Thyroid gland (tissue), 4 donors: ENCODE data around the gene SPTBN1. TPM values are rescaled to one million over a fixed set of nuclear protein-coding genes. Genes with fewer than 3 reads are reported as not detected.
A peak's percentile ranks its signal among the peaks of the same experiment; 100 is the strongest.

Source experiments
- DNase-seq, 2 donors: peaks; one replicate each; pipeline ENCODE4 v3.0.0-alpha.2; 2019
- H3K27ac ChIP-seq, 3 donors: fragments of 200-600 bp; sonication (generic); 1 replicate in 2 of 3; 2 replicates in 1 of 3; pipeline ENCODE4 v1.5.1; 2016 to 2019; ENCODE audit warnings: mild to moderate bottlenecking in 1 of 3, moderate library complexity in 1 of 3
- H3K27me3 ChIP-seq: fragments of 200-600 bp; sonication (generic); one replicate; pipeline ENCODE4 v1.5.1; 2019
- H3K36me3 ChIP-seq, 2 donors: fragments of 200-600 bp; sonication (generic); one replicate each; pipeline ENCODE4 v1.5.1; 2016 to 2019
- H3K4me1 ChIP-seq, 2 donors: fragments of 200-600 bp; sonication (generic); one replicate each; pipeline ENCODE4 v1.5.1; 2017 to 2019
- H3K4me3 ChIP-seq, 3 donors: fragments of 200-600 bp; sonication (generic); replicated peaks in 1 of 3; 1 replicate in 2 of 3; 2 replicates in 1 of 3; pipeline ENCODE4 v1.5.1; 2016; ENCODE audit warnings: mild to moderate bottlenecking in 1 of 3
- H3K9me3 ChIP-seq: fragments of 200-600 bp; sonication (generic); one replicate; pipeline ENCODE4 v1.5.1; 2017
- CTCF ChIP-seq, 6 experiments: fragments of 200-600 bp in 3 of 6; fragments of 450-650 bp in 3 of 6; sonication (generic) in 3 of 6; IDR thresholded peaks; one replicate each; pipeline ENCODE4 v1.5.1; 2016 to 2019; ENCODE audit warnings: antibody characterized with exemption in 6 of 6, mild to moderate bottlenecking in 2 of 6, inconsistent platforms in 1 of 6, moderate library complexity in 1 of 6
- POLR2A ChIP-seq, 2 donors: fragments of 450-650 bp; IDR thresholded peaks; one replicate each; pipeline ENCODE4 v1.6.1; 2017; ENCODE audit warnings: antibody characterized with exemption in 2 of 2, mild to moderate bottlenecking in 2 of 2, moderate library complexity in 1 of 2
- WGBS, 2 donors: methylation state at CpG; one replicate each; pipeline ENCODE4 v1.1.5; 2017; 5-methylcytosine and 5-hydroxymethylcytosine counted together
- intact Hi-C: fragments of 100-400 bp; cut with DNase I; formaldehyde crosslinking; loops from one replicate; pipeline ENCODE4 v1.15.1; 2023
- total RNA-seq, 4 donors: library from RNA; depleted of rRNA; stranded (reverse); fragments of >200 nt; gene quantifications; one replicate each; pipeline ENCODE4 v1.2.3, GENCODE V29; 2016

Gene SPTBN1
- total RNA-seq, 4 donors from 2014 or later: 381 to 513 (median 419) TPM

DNA sequence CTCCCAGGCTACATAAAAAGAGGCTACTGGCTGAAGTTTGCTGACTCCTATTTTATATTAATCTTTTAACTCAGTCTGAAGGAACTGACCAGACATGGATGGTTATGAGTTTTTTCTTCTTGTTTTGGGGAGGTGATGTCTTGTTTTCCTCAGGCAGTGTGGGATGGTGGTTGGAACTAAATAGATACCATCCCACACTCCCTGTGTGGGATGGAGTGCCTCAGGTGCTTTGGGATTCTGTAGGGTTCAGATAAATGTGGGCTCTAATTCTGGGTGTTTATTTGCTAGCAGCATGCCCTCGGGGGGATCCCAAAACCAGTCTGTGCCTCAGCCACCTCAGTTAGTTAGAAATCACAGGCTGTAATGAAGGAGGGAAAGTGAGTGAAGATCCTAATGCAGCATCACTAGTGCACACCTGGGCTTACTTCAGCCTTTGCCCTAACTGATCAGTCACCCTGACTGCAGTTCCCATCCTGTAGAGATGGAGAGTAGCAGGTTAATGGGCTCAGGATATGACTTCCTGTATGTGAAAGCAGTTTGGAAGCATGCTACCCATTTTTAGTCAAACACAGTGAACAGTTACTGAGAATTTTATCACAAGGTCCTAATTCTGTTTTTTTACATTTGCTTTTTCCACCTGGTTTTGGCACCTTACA is 132.2 kb downstream of the SPTBN1 start:
- intact Hi-C loops: no loop called here
- Histone ChIP-seq H3K4me3 (no peak overlapping the region), H3K4me1 (peaks cover 14 to 37% of the 10 kb centered on the region in 2 donors), H3K9me3 (no peaks in the 10 kb centered on the region), H3K27me3 (no peaks in the 10 kb centered on the region), H3K27ac (peak overlapping the region in 1 of 3 donors; percentile 40), H3K36me3 (no peaks in the 10 kb centered on the region)
- DNase-seq: no peak
- 67 to 88% methylated on average over 1 of the region's 1 CpG for WGBS, 2 donors
- TF ChIP-seq POLR2A (IDR thresholded peaks at IDR 0.05) (no peak), CTCF (IDR thresholded peaks at IDR 0.05) (no peak)

DNA sequence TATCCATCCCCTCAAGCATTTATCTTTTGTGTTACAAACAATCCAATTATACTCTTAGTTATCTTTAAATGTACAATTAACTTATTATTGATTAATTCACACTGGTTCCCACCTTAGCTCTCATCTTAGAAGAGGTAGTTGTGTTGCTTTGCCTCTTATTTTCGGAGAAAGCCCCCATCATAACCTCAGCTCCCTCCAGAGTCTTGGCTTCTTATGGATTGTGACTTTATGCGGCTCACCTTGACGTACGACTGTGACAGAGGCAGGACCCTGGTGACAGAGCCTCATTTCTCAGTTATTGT is 132.9 kb downstream of the SPTBN1 start:
- Histone ChIP-seq H3K4me3 (no peak overlapping the region), H3K9me3 (no peaks in the 10 kb centered on the region), H3K27ac (peak overlapping the region in 1 of 3 donors; percentile 40), H3K27me3 (no peaks in the 10 kb centered on the region), H3K4me1 (peaks cover 14 to 37% of the 10 kb centered on the region in 2 donors), H3K36me3 (no peaks in the 10 kb centered on the region)
- WGBS, 2 donors: 84 to 88% methylated on average over 4 of the region's 4 CpGs
- TF ChIP-seq CTCF (IDR thresholded peaks at IDR 0.05): no peak
- DNase-seq: no peak
- intact Hi-C loops: no loop called here

GRCh38 chr2:54589340-54590215 is 133.5 kb downstream of the SPTBN1 start:
- Histone ChIP-seq H3K27me3 (no peaks in the 10 kb centered on the region), H3K9me3 (no peaks in the 10 kb centered on the region), H3K27ac (peak overlapping the region in 1 of 3 donors; percentile 40), H3K36me3 (no peaks in the 10 kb centered on the region), H3K4me1 (peaks cover 12 to 35% of the 10 kb centered on the region in 2 donors), H3K4me3 (no peak overlapping the region)
- WGBS, 2 donors: 65 to 73% methylated on average over 7 of the region's 7 CpGs
- intact Hi-C loops: no loop called here
- TF ChIP-seq CTCF (IDR thresholded peaks at IDR 0.05): no peak
- no peak for TF ChIP-seq POLR2A (IDR thresholded peaks at IDR 0.05)
- no peak for DNase-seq

GRCh38 chr2:54590216-54591120 is 134.3 kb downstream of the SPTBN1 start:
- no peak for TF ChIP-seq POLR2A (IDR thresholded peaks at IDR 0.05)
- no peak for TF ChIP-seq CTCF (IDR thresholded peaks at IDR 0.05)
- Histone ChIP-seq H3K27me3 (no peaks in the 10 kb centered on the region), H3K4me1 (peaks cover 11 to 32% of the 10 kb centered on the region in 2 donors), H3K36me3 (no peaks in the 10 kb centered on the region), H3K4me3 (no peak overlapping the region), H3K9me3 (no peaks in the 10 kb centered on the region), H3K27ac (peak overlapping the region in 1 of 3 donors; percentile 52)
- intact Hi-C loops: no loop called here
- 86 to 88% methylated on average over 7 of the region's 7 CpGs for WGBS, 2 donors
- DNase-seq: no peak
